ENCODE results near the gene MTA1.

DNA sequence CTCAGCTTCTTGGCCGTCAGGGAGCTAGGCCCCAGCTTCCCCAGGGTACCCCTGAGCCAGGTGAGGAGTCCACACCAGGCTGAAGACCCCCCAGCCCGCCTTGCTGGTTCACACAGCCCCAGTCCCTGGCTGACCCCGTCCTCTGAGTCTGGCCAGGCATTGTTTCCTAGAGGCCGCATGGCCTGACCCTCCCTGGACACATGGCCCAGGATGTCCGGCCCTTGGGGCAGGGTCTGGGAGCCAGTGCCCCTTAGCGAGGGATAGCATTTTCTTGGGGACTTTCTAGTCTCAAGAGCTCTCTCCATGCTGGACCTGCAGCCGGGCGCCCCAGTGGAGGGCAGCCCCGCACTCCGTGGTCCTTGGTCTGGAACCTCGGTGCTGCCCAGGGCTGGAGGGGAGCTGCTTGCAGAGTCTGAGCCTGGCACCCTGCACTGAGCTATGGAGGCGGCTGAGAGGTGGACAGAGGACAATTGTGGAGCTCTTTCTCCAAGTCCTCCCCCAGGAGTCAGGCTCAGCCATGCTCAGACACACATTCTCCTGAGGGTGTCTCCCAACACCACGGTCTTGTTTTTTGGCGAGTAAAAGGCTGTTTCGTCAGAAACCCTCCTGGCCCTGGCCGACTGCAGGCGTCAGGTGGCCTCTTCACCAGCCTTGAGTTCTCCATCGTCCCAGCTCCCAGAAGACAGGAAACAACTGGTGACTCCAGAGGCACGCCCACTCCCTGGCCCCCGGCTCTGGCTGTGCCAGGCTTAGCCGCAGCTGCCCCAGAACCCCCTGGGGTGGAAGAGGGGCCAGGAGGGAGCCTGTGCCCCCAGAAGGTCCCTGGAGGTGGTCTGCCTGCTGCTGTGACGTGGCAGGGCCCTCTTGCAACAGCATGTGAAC, 37.4 kb downstream of the MTA1 start:
- TF ChIP-seq CTCF (IDR thresholded peaks at IDR 0.05), result peak in 1 of 5 experiments; percentile 22
- no peak for TF ChIP-seq EP300 (IDR thresholded peaks at IDR 0.05)
